GM12878 (cell line): ENCODE data around the gene NKAIN4.

Source experiments
- ZBTB11 ChIP-seq: fragments of 450-650 bp; formaldehyde crosslinking; IDR thresholded peaks from 2 replicates; pipeline ENCODE4 v1.5.0; 2022; ENCODE audit warnings: mild to moderate bottlenecking, missing genetic modification characterization
- TF ChIP-seq, protein P1 (sequence below): IDR thresholded peaks from 2 replicates; pipeline ENCODE4 v1.6.1; 2012; ENCODE audit warnings: low read depth, low read length, improper control_type of control experiment

DNA sequence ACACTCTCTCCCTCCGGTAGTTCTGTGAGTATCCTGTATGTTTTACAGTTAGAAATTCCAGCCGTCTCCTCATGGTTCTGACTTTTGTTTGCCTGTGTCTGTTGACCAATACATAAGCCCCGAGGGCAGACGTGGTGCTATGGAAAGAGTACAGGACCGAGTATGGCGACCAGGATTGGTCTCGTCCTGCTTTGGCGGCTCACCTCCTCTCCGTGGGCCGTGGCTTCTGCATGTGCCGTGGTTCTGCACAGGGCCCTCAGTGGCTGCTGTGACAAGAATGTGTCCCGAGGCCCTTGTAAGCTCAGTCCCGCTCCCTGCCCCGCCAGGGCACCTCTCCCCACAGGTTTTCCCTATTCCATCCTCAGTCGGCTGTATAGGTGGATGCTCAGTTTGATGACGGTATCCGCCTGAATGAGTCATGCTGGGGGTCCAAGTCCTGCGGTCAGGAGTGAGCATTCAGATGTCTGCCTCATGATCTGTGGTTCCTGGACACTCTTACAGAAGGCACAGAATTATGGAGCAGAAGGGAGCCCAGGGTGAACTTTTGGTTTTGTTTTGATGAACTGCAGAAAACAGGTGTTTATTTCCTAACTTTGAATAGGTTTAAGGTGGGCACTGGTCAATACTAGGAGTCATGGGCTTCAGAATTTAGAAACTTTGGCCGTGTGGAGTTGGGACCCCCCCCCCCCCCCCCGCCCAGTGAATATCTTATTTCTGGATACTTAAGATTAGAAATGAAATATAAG lies 19.5 kb upstream of the NKAIN4 start:
- TF ChIP-seq ZBTB11 (CRISPR knock-in tag): no peak
- TF ChIP-seq, protein P1, sequence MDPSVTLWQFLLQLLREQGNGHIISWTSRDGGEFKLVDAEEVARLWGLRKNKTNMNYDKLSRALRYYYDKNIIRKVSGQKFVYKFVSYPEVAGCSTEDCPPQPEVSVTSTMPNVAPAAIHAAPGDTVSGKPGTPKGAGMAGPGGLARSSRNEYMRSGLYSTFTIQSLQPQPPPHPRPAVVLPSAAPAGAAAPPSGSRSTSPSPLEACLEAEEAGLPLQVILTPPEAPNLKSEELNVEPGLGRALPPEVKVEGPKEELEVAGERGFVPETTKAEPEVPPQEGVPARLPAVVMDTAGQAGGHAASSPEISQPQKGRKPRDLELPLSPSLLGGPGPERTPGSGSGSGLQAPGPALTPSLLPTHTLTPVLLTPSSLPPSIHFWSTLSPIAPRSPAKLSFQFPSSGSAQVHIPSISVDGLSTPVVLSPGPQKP: no peak
